ENCODE data around the gene PHF13. TPM values are rescaled to one million over a fixed set of nuclear protein-coding genes. Genes with fewer than 3 reads are reported as not detected.

The PHF13 gene
- total and polyA plus RNA-seq, 2 donors (not counting 3 experiments of a cell fraction or from before 2014, with no cell fraction given), result 5.6 to 18.6 TPM

- Histone ChIP-seq H3K4me1 (ENCODE audit: control insufficient read depth, extremely low read depth, insufficient read depth, low read length) (peaks cover 23% of the 10 kb centered on the region), H3K36me3 (ENCODE audit: control insufficient read depth in 2 of 2, extremely low read depth in 1 of 2, insufficient read depth in 2 of 2, low read length in 2 of 2) (peaks cover 2 to 13% of the 10 kb centered on the region in 2 experiments), H3K27me3 (ENCODE audit: control insufficient read depth in 2 of 2, insufficient read depth in 2 of 2, low read length in 2 of 2) (no peaks in the 10 kb centered on the region), H3K27ac (ENCODE audit: insufficient read depth, low read depth, low read length) (peak overlapping the region; percentile 78), H2AFZ (ENCODE audit: low read depth, low read length) (peak overlapping the region; percentile 43), H3K79me2 (ENCODE audit: control insufficient read depth, insufficient read depth, low read length) (peaks cover 46% of the 10 kb centered on the region), H3K4me2 (ENCODE audit: insufficient read depth, low read length) (peak overlapping the region; percentile 87), H3K9ac (replicated peaks; ENCODE audit: extremely low read depth, insufficient read depth, low read length) (peak overlapping the region; percentile 73), H4K20me1 (replicated peaks; ENCODE audit: control insufficient read depth, extremely low read depth, insufficient read depth, low read length) (no peaks in the 10 kb centered on the region), H3K9me1 (replicated peaks; ENCODE audit: control insufficient read depth, extremely low read depth, insufficient read depth, low read length) (no peaks in the 10 kb centered on the region), H3K9me3 (replicated peaks; ENCODE audit: control insufficient read depth, insufficient read depth, low read length) (no peaks in the 10 kb centered on the region), H3K4me3 (replicated peaks in 1 of 3; ENCODE audit: insufficient read depth in 1 of 3, low read depth in 1 of 3, low read length in 3 of 3) (peak overlapping the region; percentile 39 to 84 (median 74))
- intact Hi-C loops (cut with micrococcal nuclease) (loop anchor here (1.0 to 5.0 kb wide), 7 partner anchors 22 to 185 kb away; partner anchors contain the start of genes CAMTA1, DNAJC11, NOL9 and PLEKHG5), dilution Hi-C loops (cut with MboI; ENCODE audit: extremely low pct_ligation_motif_present, low sequenced_read_pairs) (no loop called here)
- DNase-seq (ENCODE audit: low read depth, low spot score) (no peak), FAIRE-seq (no peak)
- ChIA-PET POLR2A (interaction anchor here (1.0 to 1.6 kb wide), 7 partner anchors 12 to 65 kb away, joined by 3 to 6 read pairs (median 4); partner anchors contain the start of genes PHF13 and ZBTB48), CTCF (interaction anchor here (2.9 kb wide), 2 partner anchors 44 to 48 kb away, joined by 10 to 12 read pairs; partner anchors contain the start of genes NOL9 and TAS1R1)
- no TSS peak for BruUV-seq (replicated peaks)
- TF ChIP-seq POLR2AphosphoS5 (IDR thresholded peaks at IDR 0.05; ENCODE audit: insufficient read depth, low read depth, low read length) (peak; percentile 7), MAX (IDR thresholded peaks at IDR 0.05; ENCODE audit: insufficient read depth, insufficient read length) (peak; percentile 59), EZH2 (IDR thresholded peaks at IDR 0.05; ENCODE audit: borderline replicate concordance, low read depth, low read length, severe bottlenecking) (no peak), JUN (IDR thresholded peaks at IDR 0.05; ENCODE audit: borderline replicate concordance, insufficient read depth, insufficient read length, low read depth) (no peak), GATA2 (IDR thresholded peaks at IDR 0.05; ENCODE audit: insufficient read depth, insufficient read length, low read depth, low read length) (no peak)
These were observed 11.4 kb upstream of the PHF13 start for GRCh38 chr1:6601923-6602668.
